SU-DHL-6 (cell line): ENCODE data around the gene RNF217.

Experiments used
- H2AFZ ChIP-seq: fragments of 200-600 bp; sonication (generic); 2 replicates; pipeline ENCODE4 v1.6.1; 2014; ENCODE audit warnings: low read depth, mild to moderate bottlenecking, moderate library complexity, mixed read lengths, antibody characterized with exemption, low read length; ENCODE audit not compliant: severe bottlenecking
- H3F3A ChIP-seq: fragments of 200-600 bp; shearing (Covaris generic); 2 replicates; pipeline ENCODE4 v1.6.0; 2016; ENCODE audit warnings: antibody characterized with exemption, mild to moderate bottlenecking; ENCODE audit not compliant: insufficient read depth
- H3K27ac ChIP-seq: fragments of 200-600 bp; sonication (generic); 2 replicates; pipeline ENCODE4 v1.5.1; 2016; ENCODE audit warnings: low read depth, mild to moderate bottlenecking, low read length, moderate library complexity, mixed read lengths
- H3K27me3 ChIP-seq: fragments of 200-600 bp; sonication (generic), shearing (Covaris generic); 2 replicates; pipeline ENCODE4 v1.6.0; 2014; ENCODE audit warnings: mild to moderate bottlenecking, low read length
- H3K36me3 ChIP-seq: fragments of 200-600 bp; sonication (generic); 2 replicates; pipeline ENCODE4 v1.6.1; 2014; ENCODE audit warnings: mild to moderate bottlenecking, low read length, mixed read lengths
- H3K4me2 ChIP-seq: fragments of 300-600, 200-600 bp; shearing (Covaris generic), sonication (generic); 2 replicates; pipeline ENCODE4 v1.6.0; 2014; ENCODE audit warnings: low read length, low read depth, mild to moderate bottlenecking; ENCODE audit not compliant: poor library complexity, severe bottlenecking
- H3K4me3 ChIP-seq: fragments of 200-600 bp; sonication (generic); 2 replicates; pipeline ENCODE4 v1.5.1; 2014; ENCODE audit warnings: antibody characterized with exemption, low read length, mild to moderate bottlenecking, mixed read lengths; ENCODE audit not compliant: insufficient read depth, poor library complexity, severe bottlenecking
- H3K79me2 ChIP-seq: fragments of 200-600 bp; sonication (generic); 2 replicates; pipeline ENCODE4 v1.6.1; 2014; ENCODE audit warnings: mild to moderate bottlenecking, low read length, moderate library complexity; ENCODE audit not compliant: insufficient read depth
- H3K9ac ChIP-seq: fragments of 200-600 bp; sonication (generic); 2 replicates; pipeline ENCODE4 v1.7.0; 2014; ENCODE audit warnings: mild to moderate bottlenecking, low read length
- H3K9me2 ChIP-seq: fragments of 200-600 bp; sonication (generic); replicated peaks from 2 replicates; pipeline ENCODE4 v1.6.1; 2014; ENCODE audit warnings: low read length; ENCODE audit not compliant: insufficient read depth
- H3K9me3 ChIP-seq: fragments of 200-600 bp; sonication (generic); 2 replicates; pipeline ENCODE4 v1.6.1; 2014; ENCODE audit warnings: low read length, mixed read lengths; ENCODE audit not compliant: insufficient read depth
- H4K20me1 ChIP-seq: fragments of 200-600 bp; sonication (generic); 2 replicates; pipeline ENCODE4 v1.6.1; 2014; ENCODE audit warnings: low read depth, mild to moderate bottlenecking, antibody characterized with exemption, low read length, moderate library complexity, mixed read lengths
- CTCF ChIP-seq: fragments of 200-600 bp; sonication (generic); IDR thresholded peaks from one replicate; pipeline ENCODE4 v1.5.1; 2017; ENCODE audit warnings: antibody characterized with exemption, mild to moderate bottlenecking, low read length, moderate library complexity; ENCODE audit not compliant: insufficient read depth, poor library complexity, severe bottlenecking
- EZH2phosphoT487 ChIP-seq: fragments of 200-600 bp; sonication (generic), shearing (Covaris generic); conservative IDR thresholded peaks from 2 replicates; pipeline ENCODE4 v1.6.1; 2018; ENCODE audit warnings: mild to moderate bottlenecking, antibody characterized with exemption, low read length, moderate library complexity, mixed read lengths

RNF217 gene

GRCh38 chr6:124987999-124988591 lies 25.9 kb downstream of the RNF217 start:
- Histone ChIP-seq H3K9me3 (no peaks in the 10 kb centered on the region), H3K9me2 (no peaks in the 10 kb centered on the region), H3K4me3 (no peak overlapping the region), H3K27ac (no peak overlapping the region), H3F3A (no peaks in the 10 kb centered on the region), H3K4me2 (no peak overlapping the region), H2AFZ (no peak overlapping the region), H3K36me3 (no peaks in the 10 kb centered on the region), H3K79me2 (no peaks in the 10 kb centered on the region), H4K20me1 (no peaks in the 10 kb centered on the region), H3K9ac (no peak overlapping the region), H3K27me3 (no peaks in the 10 kb centered on the region)
- no peak for TF ChIP-seq EZH2phosphoT487
- no peak for TF ChIP-seq CTCF

GRCh38 chr6:124989136-124989983 lies 27.1 kb downstream of the RNF217 start:
- Histone ChIP-seq H3K79me2 (no peaks in the 10 kb centered on the region), H2AFZ (no peak overlapping the region), H3K4me2 (no peak overlapping the region), H3K9me3 (no peaks in the 10 kb centered on the region), H3K27ac (no peak overlapping the region), H3F3A (no peaks in the 10 kb centered on the region), H3K4me3 (no peak overlapping the region), H3K9me2 (no peaks in the 10 kb centered on the region), H3K27me3 (no peaks in the 10 kb centered on the region), H3K9ac (no peak overlapping the region), H3K36me3 (no peaks in the 10 kb centered on the region), H4K20me1 (no peaks in the 10 kb centered on the region)
- no peak for TF ChIP-seq EZH2phosphoT487
- no peak for TF ChIP-seq CTCF

- no peaks in the 10 kb centered on the region for H3K79me2 ChIP-seq
Observed at GRCh38 chr6:124990988-124991387, 28.8 kb downstream of the RNF217 start.

More at GRCh38 chr6:124990988-124991387, 28.8 kb downstream of the RNF217 start:
- Histone ChIP-seq H3K9me2 (no peaks in the 10 kb centered on the region), H3K36me3 (no peaks in the 10 kb centered on the region), H3F3A (no peaks in the 10 kb centered on the region), H2AFZ (no peak overlapping the region), H3K27ac (no peak overlapping the region), H3K9ac (no peak overlapping the region), H3K27me3 (no peaks in the 10 kb centered on the region), H3K4me2 (no peak overlapping the region), H3K9me3 (no peaks in the 10 kb centered on the region), H4K20me1 (no peaks in the 10 kb centered on the region), H3K4me3 (no peak overlapping the region)
- TF ChIP-seq EZH2phosphoT487 (no peak), CTCF (no peak)
